ENCODE measurements around the gene SAPCD2.

SAPCD2 gene

GRCh38 chr9:137107312-137107921 lies 37.1 kb upstream of the SAPCD2 start:
- DNase-seq (ENCODE audit: low read depth): no peak

- no peak for DNase-seq (ENCODE audit: low read depth)
Observed at GRCh38 chr9:137106662-137107250, 36.4 kb upstream of the SAPCD2 start.

- no peak for DNase-seq (ENCODE audit: low read depth)
Observed at GRCh38 chr9:137105814-137106661, 35.7 kb upstream of the SAPCD2 start.

- DNase-seq (ENCODE audit: low read depth): no peak
Observed at GRCh38 chr9:137103206-137103999, 33.0 kb upstream of the SAPCD2 start.

DNA sequence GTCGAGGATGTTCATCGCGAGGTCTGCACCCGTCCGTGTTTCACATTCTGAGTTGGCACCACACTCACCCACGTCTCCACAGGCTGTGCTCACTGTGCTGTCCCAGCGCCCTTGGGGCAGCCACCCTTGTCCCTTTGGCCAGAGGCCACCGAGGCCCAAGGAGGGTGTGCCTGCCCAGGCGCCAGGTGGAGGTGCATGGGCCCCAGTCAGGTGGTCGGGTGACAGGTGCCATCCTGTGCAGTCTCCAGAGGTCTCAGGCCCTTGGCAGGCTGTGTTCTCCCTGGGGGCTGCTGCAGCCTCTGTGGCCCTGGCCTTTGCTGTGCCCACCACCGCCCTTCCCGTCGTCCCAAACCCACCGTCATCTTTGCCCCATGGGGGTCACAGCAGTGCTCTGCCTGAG lies 28.9 kb upstream of the SAPCD2 start:
- no peak for DNase-seq (ENCODE audit: low read depth)

DNA sequence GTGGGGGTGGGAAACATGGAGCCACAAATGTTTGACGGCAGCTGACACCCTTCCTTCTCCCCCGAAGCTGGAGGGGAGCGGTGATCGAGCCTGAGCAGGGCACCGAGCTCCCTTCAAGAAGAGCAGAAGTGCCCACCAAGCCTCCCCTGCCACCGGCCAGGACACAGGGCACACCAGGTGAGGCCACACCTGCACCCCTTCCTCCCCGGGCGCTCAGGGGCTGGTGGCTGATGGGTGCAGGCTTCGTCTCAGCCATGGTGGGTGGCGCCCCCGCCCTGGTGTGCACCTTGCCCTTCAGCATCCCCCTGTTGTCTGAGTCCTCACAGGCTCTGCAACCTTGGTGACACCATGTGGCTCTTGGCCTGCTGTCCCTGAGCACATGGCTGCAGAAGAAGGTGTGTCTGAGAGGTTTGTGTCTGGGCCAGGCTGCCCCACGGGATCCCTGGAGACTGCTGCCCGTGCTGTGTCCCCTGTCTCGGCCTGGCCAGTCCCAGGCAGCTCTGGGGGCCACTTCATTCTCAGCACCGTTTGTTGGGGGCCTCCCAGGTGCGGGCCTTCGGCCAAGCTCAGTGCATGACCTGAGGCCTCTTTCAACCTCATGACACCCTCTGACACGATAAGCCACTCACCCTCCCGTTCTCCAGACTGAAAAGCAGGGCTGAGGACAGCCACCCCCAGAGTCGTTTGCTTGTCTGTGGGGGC lies 27.6 kb upstream of the SAPCD2 start:
- DNase-seq (ENCODE audit: low read depth): no peak

- no peak for DNase-seq (ENCODE audit: low read depth)
Observed at GRCh38 chr9:137096785-137097546, 26.6 kb upstream of the SAPCD2 start.

GRCh38 chr9:137095664-137096517 lies 25.5 kb upstream of the SAPCD2 start:
- peak; percentile 61 for DNase-seq (ENCODE audit: low read depth)

GRCh38 chr9:137089232-137089947 lies 19.0 kb upstream of the SAPCD2 start:
- no peak for DNase-seq (ENCODE audit: low read depth)

- DNase-seq (ENCODE audit: low read depth): no peak
Observed at GRCh38 chr9:137088121-137088520, 17.8 kb upstream of the SAPCD2 start.

GRCh38 chr9:137087409-137087925 lies 17.1 kb upstream of the SAPCD2 start:
- no peak for DNase-seq (ENCODE audit: low read depth)

DNA sequence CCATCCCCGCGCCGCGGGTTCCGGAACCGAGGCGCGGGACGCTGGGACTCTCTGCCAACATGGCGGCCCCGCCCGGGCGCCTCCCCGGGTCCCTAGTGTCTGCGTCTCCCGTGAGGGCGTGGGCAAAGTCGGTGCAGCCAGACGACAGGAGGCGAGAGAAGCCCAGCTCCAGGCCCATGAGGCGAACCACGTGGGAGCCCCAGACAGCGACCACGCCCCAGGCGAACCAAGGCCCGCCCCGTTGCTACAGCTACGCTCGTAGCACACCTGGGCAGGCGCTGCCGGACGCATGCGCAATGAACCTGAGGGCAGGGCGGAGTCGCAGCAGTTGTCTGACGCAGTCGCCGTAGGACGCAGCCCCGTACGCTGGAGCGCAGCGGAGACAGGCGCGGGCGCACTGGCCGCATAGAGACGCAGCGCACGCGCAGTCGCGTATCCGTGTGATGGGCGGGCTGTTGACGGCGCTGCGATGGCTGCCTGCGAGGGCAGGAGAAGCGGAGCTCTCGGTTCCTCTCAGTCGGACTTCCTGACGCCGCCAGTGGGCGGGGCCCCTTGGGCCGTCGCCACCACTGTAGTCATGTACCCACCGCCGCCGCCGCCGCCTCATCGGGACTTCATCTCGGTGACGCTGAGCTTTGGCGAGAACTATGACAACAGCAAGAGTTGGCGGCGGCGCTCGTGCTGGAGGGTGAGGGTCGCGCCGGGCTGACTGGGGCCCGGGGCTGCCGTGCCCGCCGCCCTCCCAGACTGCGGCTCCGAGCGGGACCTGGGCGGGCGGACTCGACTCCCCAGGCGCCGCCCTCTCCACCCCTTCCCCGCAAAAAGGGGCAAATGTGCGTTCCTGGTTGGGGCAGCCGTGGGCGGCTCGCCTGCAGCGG lies 16.4 kb upstream of the SAPCD2 start, which contains the start of gene MAN1B1:
MAN1B1 (plus strand) TSS at position 455 of the 878 bp plus-strand sequence; CDS start at position 470, 15 bp downstream.
- peak; percentile 99 for DNase-seq (ENCODE audit: low read depth)

- no peak for DNase-seq (ENCODE audit: low read depth)
Observed at GRCh38 chr9:137085920-137086530, 15.7 kb upstream of the SAPCD2 start.

DNA sequence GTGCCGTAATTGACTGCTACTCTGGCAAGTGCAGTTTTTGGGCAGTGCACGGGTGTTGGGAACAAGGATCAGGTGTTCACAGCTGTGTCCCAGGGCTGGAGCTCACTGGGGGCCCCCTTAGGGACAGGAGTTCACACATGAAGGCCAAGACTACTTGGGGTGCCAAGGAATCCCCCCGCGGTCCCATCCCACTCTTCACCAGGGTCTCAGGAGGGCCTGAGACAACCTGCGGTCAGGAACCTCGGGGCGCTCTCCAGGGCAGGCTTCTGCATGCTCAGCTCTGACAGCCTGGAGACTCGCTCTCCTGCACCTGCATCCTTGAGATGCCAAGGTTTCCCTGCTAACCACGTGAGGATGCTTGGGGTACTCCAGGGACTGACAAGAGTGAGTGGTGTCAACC lies 14.2 kb upstream of the SAPCD2 start:
- DNase-seq (ENCODE audit: low read depth): no peak

GRCh38 chr9:137083394-137084004 lies 13.1 kb upstream of the SAPCD2 start:
- no peak for DNase-seq (ENCODE audit: low read depth)

DNA sequence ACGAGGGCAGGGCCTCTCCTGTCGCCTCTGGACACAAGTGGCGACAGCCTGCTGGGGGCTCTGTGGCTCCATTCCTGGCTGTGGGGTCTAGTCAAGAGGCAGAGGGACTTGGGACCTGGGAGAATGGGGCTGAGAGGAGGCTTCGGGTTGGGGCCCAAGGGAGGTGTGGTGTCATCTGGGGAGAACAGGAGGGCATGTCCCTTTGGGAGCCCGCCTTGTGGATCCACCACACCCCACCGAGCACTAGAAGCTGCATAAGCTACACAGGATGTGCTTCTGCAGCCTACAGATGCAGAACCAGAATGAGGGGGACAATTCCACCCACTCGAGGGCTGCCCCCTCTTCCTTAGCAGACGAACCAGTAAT lies 12.6 kb upstream of the SAPCD2 start:
- no peak for DNase-seq (ENCODE audit: low read depth)
